Nephron progenitor cell (in vitro differentiated cells): ENCODE data around the gene GMCL2.

Experiments
- DNase-seq: peaks from one replicate; pipeline ENCODE4 v3.0.0; 2021
- H3K27ac Mint-ChIP-seq: 2 replicates; pipeline ENCODE4 v1.8.0; 2021; ENCODE audit warnings: mild to moderate bottlenecking, moderate library complexity, mixed read lengths
- H3K27me3 Mint-ChIP-seq: 2 replicates; pipeline ENCODE4 v1.8.0; 2021; ENCODE audit warnings: mild to moderate bottlenecking, low read depth, mixed read lengths; ENCODE audit not compliant: poor library complexity
- H3K36me3 Mint-ChIP-seq: 2 replicates; pipeline ENCODE4 v1.8.0; 2021; ENCODE audit warnings: low read depth, mixed read lengths
- H3K4me1 Mint-ChIP-seq: 2 replicates; pipeline ENCODE4 v1.8.0; 2021; ENCODE audit warnings: mixed read lengths
- H3K4me3 Mint-ChIP-seq: 2 replicates; pipeline ENCODE4 v1.8.0; 2021; ENCODE audit warnings: mild to moderate bottlenecking, moderate library complexity, mixed read lengths
- H3K9me3 Mint-ChIP-seq: 2 replicates; pipeline ENCODE4 v1.8.0; 2021; ENCODE audit warnings: mild to moderate bottlenecking, moderate library complexity, mixed read lengths
- CTCF ChIP-seq: fragments of 200-600 bp; sonication (generic); IDR thresholded peaks from 2 replicates; pipeline ENCODE4 v1.5.0; 2021; ENCODE audit warnings: antibody characterized with exemption

Gene GMCL2

GRCh38 chr5:178192787-178193186 is 5.6 kb upstream of the GMCL2 start:
- Mint-ChIP-seq H3K9me3 (peaks cover 18% of the 10 kb centered on the region), H3K27me3 (peaks cover 25% of the 10 kb centered on the region), H3K4me1 (peaks cover 27% of the 10 kb centered on the region), H3K27ac (no peak overlapping the region), H3K36me3 (peaks cover 7% of the 10 kb centered on the region), H3K4me3 (no peak overlapping the region)
- DNase-seq = no peak
- TF ChIP-seq CTCF = no peak

GRCh38 chr5:178192244-178192643 is 5.1 kb upstream of the GMCL2 start:
- H3K27me3 Mint-ChIP-seq = peaks cover 21% of the 10 kb centered on the region
- no peak for DNase-seq
- no peak for TF ChIP-seq CTCF
- H3K36me3 Mint-ChIP-seq = peaks cover 7% of the 10 kb centered on the region
- H3K4me1 Mint-ChIP-seq = peaks cover 27% of the 10 kb centered on the region
- H3K27ac Mint-ChIP-seq = no peak overlapping the region
- H3K4me3 Mint-ChIP-seq = no peak overlapping the region
- peaks cover 18% of the 10 kb centered on the region for H3K9me3 Mint-ChIP-seq

- no peak for DNase-seq
- Mint-ChIP-seq H3K27ac (no peak overlapping the region), H3K4me3 (no peak overlapping the region), H3K36me3 (peaks cover 7% of the 10 kb centered on the region), H3K4me1 (peaks cover 26% of the 10 kb centered on the region), H3K27me3 (peaks cover 21% of the 10 kb centered on the region), H3K9me3 (peaks cover 18% of the 10 kb centered on the region)
- TF ChIP-seq CTCF = no peak
Observed at GRCh38 chr5:178191661-178192060, 4.5 kb upstream of the GMCL2 start.

- Mint-ChIP-seq H3K36me3 (peaks cover 7% of the 10 kb centered on the region), H3K27ac (no peak overlapping the region), H3K4me3 (no peak overlapping the region), H3K9me3 (peaks cover 18% of the 10 kb centered on the region), H3K4me1 (peaks cover 12% of the 10 kb centered on the region), H3K27me3 (peaks cover 12% of the 10 kb centered on the region)
- DNase-seq = no peak
- no peak for TF ChIP-seq CTCF
Observed at GRCh38 chr5:178189433-178189832, 2.3 kb upstream of the GMCL2 start.

- Mint-ChIP-seq H3K27me3 (peaks cover 4% of the 10 kb centered on the region), H3K4me1 (peaks cover 9% of the 10 kb centered on the region), H3K27ac (no peak overlapping the region), H3K4me3 (no peak overlapping the region), H3K9me3 (peaks cover 5% of the 10 kb centered on the region), H3K36me3 (no peaks in the 10 kb centered on the region)
- no peak for DNase-seq
- TF ChIP-seq CTCF = no peak
Observed at GRCh38 chr5:178186427-178186826, 744 bp downstream of the GMCL2 start.

- Mint-ChIP-seq H3K36me3 (no peaks in the 10 kb centered on the region), H3K27ac (peak overlapping the region; percentile 53), H3K4me3 (no peak overlapping the region), H3K9me3 (peaks cover 14% of the 10 kb centered on the region), H3K4me1 (peaks cover 9% of the 10 kb centered on the region), H3K27me3 (peaks cover 3% of the 10 kb centered on the region)
- no peak for DNase-seq
- TF ChIP-seq CTCF = no peak
Observed at GRCh38 chr5:178182158-178182876, 4.9 kb downstream of the GMCL2 start.
